OCI-LY1 (cell line): Measurements from ENCODE around the gene RLBP1.

Experiments used
- CTCF ChIP-seq: fragments of 200-600 bp; sonication (generic), shearing (Covaris generic); IDR thresholded peaks from 2 replicates; pipeline ENCODE4 v1.5.1; 2017; ENCODE audit warnings: mild to moderate bottlenecking, antibody characterized with exemption, low read length, moderate library complexity, mixed read lengths
- EZH2 ChIP-seq: fragments of 200-600 bp; sonication (generic), shearing (Covaris generic); IDR thresholded peaks from 2 replicates; pipeline ENCODE4 v1.8.0; 2017; ENCODE audit warnings: borderline replicate concordance, mixed run types, mild to moderate bottlenecking, antibody characterized with exemption, low read length, moderate library complexity, mixed read lengths

GRCh38 chr15:89192766-89193165, 28.6 kb downstream of the RLBP1 start:
- no peak for TF ChIP-seq CTCF
- TF ChIP-seq EZH2: no peak
